GM12892 (cell line): ENCODE results near the gene MC3R.

ENCODE experiments used
- POLR2A ChIP-seq: IDR thresholded peaks from 2 replicates; pipeline ENCODE4 v1.6.1; 2011; ENCODE audit warnings: low read depth, low read length, control low read depth
- POLR2AphosphoS5 ChIP-seq: IDR thresholded peaks from 2 replicates; pipeline ENCODE4 v1.6.1; 2011; ENCODE audit warnings: low read depth, low read length, control low read depth

DNA sequence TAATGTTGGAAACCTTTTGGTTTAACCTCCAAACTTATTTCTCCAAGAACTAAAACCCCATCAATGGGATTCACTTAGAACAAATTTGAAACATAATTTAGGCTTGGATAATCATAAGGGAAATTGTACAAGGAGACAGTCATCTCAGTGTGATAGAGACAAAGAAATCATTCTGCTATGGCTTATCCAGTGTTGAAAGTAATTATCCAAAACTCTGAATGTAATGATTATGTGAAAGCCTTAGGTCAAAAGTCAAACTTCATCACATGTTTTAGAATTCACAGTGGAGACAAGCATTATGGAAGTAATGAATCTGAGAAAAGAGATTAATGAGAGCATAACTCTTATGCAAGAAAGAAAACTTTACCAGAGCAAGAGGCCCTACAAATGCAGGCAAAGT, 20.0 kb downstream of the MC3R start:
- TF ChIP-seq POLR2A = no peak
- TF ChIP-seq POLR2AphosphoS5 = no peak
